HepG2 (cell line): ENCODE measurements around the gene CCDC106. TPM values are rescaled to one million over a fixed set of nuclear protein-coding genes. Genes with fewer than 3 reads are reported as not detected.
A peak's percentile ranks its signal among the peaks of the same experiment; 100 is the strongest.

ENCODE experiments used
- FLYWCH1 ChIP-seq: sonication (generic); formaldehyde crosslinking; IDR thresholded peaks from 2 replicates; pipeline ENCODE4 v1.8.1; 2023; ENCODE audit warnings: mild to moderate bottlenecking, missing genetic modification reagents
- HES4 ChIP-seq: sonication (generic); formaldehyde crosslinking; IDR thresholded peaks from 2 replicates; pipeline ENCODE4 v1.9.0; 2021; ENCODE audit warnings: mild to moderate bottlenecking, missing genetic modification reagents, borderline replicate concordance
- HNRNPLL ChIP-seq: fragments of 200-400 bp; formaldehyde crosslinking; IDR thresholded peaks from 2 replicates; pipeline ENCODE4 v1.6.1; 2017; ENCODE audit warnings: mild to moderate bottlenecking, low read depth, low read length; ENCODE audit not compliant: poor library complexity, severe bottlenecking
- NCOA1 ChIP-seq: sonication (generic); formaldehyde crosslinking; IDR thresholded peaks from 2 replicates; pipeline ENCODE4 v1.9.0; 2021; ENCODE audit warnings: missing genetic modification reagents
- NCOA2 ChIP-seq: sonication (generic); formaldehyde crosslinking; IDR thresholded peaks from 2 replicates; pipeline ENCODE4 v1.8.0; 2022; ENCODE audit warnings: inconsistent platforms
- NFATC3 ChIP-seq: sonication (generic); formaldehyde crosslinking; IDR thresholded peaks from 2 replicates; pipeline ENCODE4 v1.5.1; 2020; ENCODE audit warnings: mild to moderate bottlenecking, missing genetic modification reagents
- NR2C2 ChIP-seq: sonication (generic); formaldehyde crosslinking; IDR thresholded peaks from 2 replicates; pipeline ENCODE4 v1.4.0; 2020; ENCODE audit warnings: missing genetic modification reagents, mild to moderate bottlenecking, moderate library complexity, borderline replicate concordance
- PCBP2 ChIP-seq: fragments of 200-400 bp; formaldehyde crosslinking; optimal IDR thresholded peaks from 2 replicates; pipeline ENCODE3; 2018; ENCODE audit warnings: low read length, low read depth; ENCODE audit not compliant: poor library complexity, severe bottlenecking
- POLR2AphosphoS5 ChIP-seq: IDR thresholded peaks from 2 replicates; pipeline ENCODE4 v1.6.1; 2012; ENCODE audit warnings: low read depth, low read length
- RFX5 ChIP-seq: IDR thresholded peaks from 2 replicates; pipeline ENCODE4 v1.6.1; 2011; ENCODE audit warnings: low read depth, low read length, improper control_type of control experiment
- SAP130 ChIP-seq: IDR thresholded peaks from 2 replicates; pipeline ENCODE4 v1.6.1; 2016; ENCODE audit warnings: low read depth
- SATB2 ChIP-seq: sonication (generic); formaldehyde crosslinking; IDR thresholded peaks from 2 replicates; pipeline ENCODE4 v1.5.0; 2020; ENCODE audit warnings: missing genetic modification reagents
- SIX4 ChIP-seq: sonication (generic); formaldehyde crosslinking; IDR thresholded peaks from 2 replicates; pipeline ENCODE4 v1.4.0; 2020; ENCODE audit warnings: missing genetic modification reagents
- SMAD1 ChIP-seq: sonication (generic); formaldehyde crosslinking; IDR thresholded peaks from 2 replicates; pipeline ENCODE4 v1.4.0; 2020; ENCODE audit warnings: missing genetic modification reagents, low read depth, mild to moderate bottlenecking, borderline replicate concordance
- TBX2 ChIP-seq: sonication (generic); formaldehyde crosslinking; IDR thresholded peaks from 2 replicates; pipeline ENCODE4 v1.5.0; 2020; ENCODE audit warnings: missing genetic modification reagents, mild to moderate bottlenecking, borderline replicate concordance
- ZBTB7B ChIP-seq: sonication (generic); formaldehyde crosslinking; IDR thresholded peaks from 2 replicates; pipeline ENCODE4 v1.4.0; 2020; ENCODE audit warnings: missing genetic modification reagents
- ZFP37 ChIP-seq: sonication (generic); formaldehyde crosslinking; IDR thresholded peaks from 2 replicates; pipeline ENCODE4 v1.4.0; 2020; ENCODE audit warnings: missing genetic modification reagents, borderline replicate concordance
- ZFP90 ChIP-seq: sonication (generic); formaldehyde crosslinking; IDR thresholded peaks from 2 replicates; pipeline ENCODE4 v1.8.0; 2022; ENCODE audit warnings: missing genetic modification reagents, mild to moderate bottlenecking, inconsistent platforms, borderline replicate concordance
- ZNF205 ChIP-seq: IDR thresholded peaks from 2 replicates; pipeline ENCODE4 v1.6.1; 2018; ENCODE audit warnings: missing biosample characterization, missing genetic modification reagents
- ZNF333 ChIP-seq: sonication (generic); formaldehyde crosslinking; IDR thresholded peaks from 2 replicates; pipeline ENCODE4 v1.4.0; 2020; ENCODE audit warnings: mild to moderate bottlenecking, missing genetic modification reagents, borderline replicate concordance
- ZNF343 ChIP-seq: sonication (generic); formaldehyde crosslinking; IDR thresholded peaks from 2 replicates; pipeline ENCODE4 v1.4.0; 2020; ENCODE audit warnings: mild to moderate bottlenecking, missing genetic modification reagents
- ZNF350 ChIP-seq: sonication (generic); formaldehyde crosslinking; IDR thresholded peaks from 2 replicates; pipeline ENCODE4 v1.4.0; 2020; ENCODE audit warnings: mild to moderate bottlenecking, low read depth, missing genetic modification reagents, borderline replicate concordance
- ZNF354B ChIP-seq: sonication (generic); formaldehyde crosslinking; IDR thresholded peaks from 2 replicates; pipeline ENCODE4 v1.8.0; 2022; ENCODE audit warnings: mild to moderate bottlenecking, missing genetic modification reagents
- ZNF574 ChIP-seq: sonication (generic); formaldehyde crosslinking; IDR thresholded peaks from 2 replicates; pipeline ENCODE4 v1.4.0; 2020; ENCODE audit warnings: missing genetic modification reagents
- ZNF740 ChIP-seq: sonication (generic); formaldehyde crosslinking; IDR thresholded peaks from 2 replicates; pipeline ENCODE4 v1.4.0; 2020; ENCODE audit warnings: missing genetic modification reagents
- ZNF766 ChIP-seq: sonication (generic); formaldehyde crosslinking; IDR thresholded peaks from 2 replicates; pipeline ENCODE4 v1.5.0; 2020; ENCODE audit warnings: missing genetic modification reagents, borderline replicate concordance
- polyA plus RNA-seq, 8 experiments: library from polyadenylated mRNA; depleted of rRNA in 3 of 8; stranded (reverse) in 7 of 8; unstranded in 1 of 8; fragments of >200 nt; fragmentation: Illumina TruSeq in 4 of 8; extraction: Trizol in 4 of 8; gene quantifications; 2 replicates each; pipeline versions ENCODE4 v1.2.1 to v1.2.3, GENCODE V29; 2011 to 2016; ENCODE audit warnings: low read depth in 4 of 8, missing spikeins in 1 of 8, mixed read lengths in 1 of 8; ENCODE audit not compliant: insufficient read depth in 1 of 8
- total RNA-seq, 5 experiments: library from RNA; depleted of rRNA; stranded (reverse); fragments of >200 nt; fragmentation: Illumina TruSeq; extraction: Trizol; gene quantifications; 2 replicates each; pipeline ENCODE4 v1.2.3, GENCODE V29; 2016; ENCODE audit warnings: low read depth in 1 of 5
- TF ChIP-seq, protein P1 (sequence below): sonication (generic); formaldehyde crosslinking; IDR thresholded peaks from 2 replicates; pipeline ENCODE4 v1.4.0; 2020; ENCODE audit warnings: missing genetic modification reagents, borderline replicate concordance
- TF ChIP-seq, protein P2 (sequence below): sonication (generic); formaldehyde crosslinking; IDR thresholded peaks from 2 replicates; pipeline ENCODE4 v1.8.0; 2022; ENCODE audit warnings: missing genetic modification reagents, low read depth, mild to moderate bottlenecking, borderline replicate concordance

Gene CCDC106
- total and polyA plus RNA-seq, 2 of the 13 experiments (the other 11 are each of a cell fraction or from before 2014, with no cell fraction given): 4.7 to 8.8 TPM

DNA sequence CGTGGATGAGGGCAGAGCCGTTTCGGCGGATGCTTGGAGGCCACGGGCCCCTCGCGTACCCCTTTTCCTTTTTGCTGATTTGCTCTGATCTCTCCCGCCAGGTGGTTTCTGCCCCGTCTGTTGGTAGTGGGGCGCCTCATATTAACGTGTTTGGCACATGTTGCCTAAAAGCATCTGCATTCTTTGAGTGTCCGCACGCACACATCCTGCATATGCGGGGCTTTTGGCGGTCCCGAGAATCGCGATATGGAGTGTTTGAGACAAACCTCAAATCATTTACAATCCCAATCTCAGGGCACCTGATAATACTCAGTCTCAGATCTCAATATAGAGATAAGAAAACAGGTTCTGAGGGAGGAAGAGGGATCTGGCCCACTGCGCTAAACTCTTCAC lies 7.6 kb downstream of the CCDC106 start (continued):
- TF ChIP-seq ZNF740 (CRISPR knock-in tag) (no peak; the same call in 1 of the 2 replicates), SATB2 (CRISPR knock-in tag) (no peak), FLYWCH1 (CRISPR knock-in tag) (0 out of 2 replicates have a peak, but pooled peaks have one; percentile 56), ZNF343 (CRISPR knock-in tag) (no peak), SIX4 (CRISPR knock-in tag) (no peak), ZNF350 (CRISPR knock-in tag) (no peak), ZNF574 (CRISPR knock-in tag) (no peak), HES4 (CRISPR knock-in tag) (no peak), ZNF766 (CRISPR knock-in tag) (0 out of 2 replicates have a peak, but pooled peaks have one; percentile 2), ZNF333 (CRISPR knock-in tag) (no peak), RFX5 (no peak), HNRNPLL (no peak), ZNF205 (CRISPR knock-in tag) (no peak), SAP130 (CRISPR knock-in tag) (no peak; the same call in 1 of the 2 replicates), POLR2AphosphoS5 (0 out of 2 replicates have a peak, but pooled peaks have one; percentile 1), NCOA1 (CRISPR knock-in tag) (no peak), NFATC3 (CRISPR knock-in tag) (no peak), NCOA2 (0 out of 2 replicates have a peak, but pooled peaks have one; percentile 4), NR2C2 (CRISPR knock-in tag) (no peak), ZFP37 (CRISPR knock-in tag) (no peak), PCBP2 (no peak), SMAD1 (CRISPR knock-in tag) (no peak), TBX2 (no peak), ZBTB7B (peak; percentile 6; the same call in 1 of the 2 replicates), ZFP90 (peak; percentile 15; the same call in 1 of the 2 replicates), ZNF354B (CRISPR knock-in tag) (no peak)
- TF ChIP-seq, protein P1, sequence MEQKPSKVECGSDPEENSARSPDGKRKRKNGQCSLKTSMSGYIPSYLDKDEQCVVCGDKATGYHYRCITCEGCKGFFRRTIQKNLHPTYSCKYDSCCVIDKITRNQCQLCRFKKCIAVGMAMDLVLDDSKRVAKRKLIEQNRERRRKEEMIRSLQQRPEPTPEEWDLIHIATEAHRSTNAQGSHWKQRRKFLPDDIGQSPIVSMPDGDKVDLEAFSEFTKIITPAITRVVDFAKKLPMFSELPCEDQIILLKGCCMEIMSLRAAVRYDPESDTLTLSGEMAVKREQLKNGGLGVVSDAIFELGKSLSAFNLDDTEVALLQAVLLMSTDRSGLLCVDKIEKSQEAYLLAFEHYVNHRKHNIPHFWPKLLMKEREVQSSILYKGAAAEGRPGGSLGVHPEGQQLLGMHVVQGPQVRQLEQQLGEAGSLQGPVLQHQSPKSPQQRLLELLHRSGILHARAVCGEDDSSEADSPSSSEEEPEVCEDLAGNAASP: no peak
- TF ChIP-seq, protein P2, sequence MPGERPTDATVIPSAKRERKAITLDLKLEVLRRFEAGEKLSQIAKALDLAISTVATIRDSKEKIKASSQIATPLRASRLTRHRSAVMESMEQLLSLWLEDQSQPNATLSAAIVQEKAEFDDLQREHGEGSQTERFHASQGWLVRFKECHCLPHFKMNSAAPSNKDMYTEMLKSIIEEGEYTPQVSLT (CRISPR knock-in tag): no peak
